HCT116 (cell line): ENCODE results near the gene YAP1. TPM values are rescaled to one million over a fixed set of nuclear protein-coding genes. Genes with fewer than 3 reads are reported as not detected.

Experiments used
- ATAC-seq: fragments of 200-7000 bp; cut with Tn5 transposase; 2 replicates; pipeline ENCODE4 v1.9.1; 2020; ENCODE audit warnings: mild to moderate bottlenecking, moderate library complexity
- BruUV-seq: library from RNA; stranded (reverse); fragments of 400-500 nt; replicated peaks from 2 replicates; lab custom pipeline; 2021; lab: Mats Ljungman, UMichigan
- CTCF ChIA-PET: fragments of 300-600 bp; sonication (Branson Sonifier 250); formaldehyde crosslinking; loops from one replicate; lab custom pipeline; 2021; ENCODE audit warnings: antibody characterized with exemption; lab: Charles Lee
- POLR2A ChIA-PET: fragments of 300-600, 350-600 bp; sonication (Branson Sonifier 250); formaldehyde crosslinking; loops from one replicate; lab custom pipeline; 2021; ENCODE audit warnings: antibody characterized with exemption; lab: Charles Lee
- RAD21 ChIA-PET, 2 experiments: fragments of 300-600 bp; sonication (Branson Sonifier 250); formaldehyde crosslinking; loops; one replicate each; lab custom pipeline; 2023; ENCODE audit warnings: low total read pairs in 2 of 2; ENCODE audit not compliant: uncharacterized antibody in 2 of 2, unreplicated experiment in 2 of 2, low non-redundant PET in 1 of 2; lab: Charles Lee
- DNase-seq: peaks from one replicate; pipeline ENCODE4 v3.0.0-alpha.2; 2010; ENCODE audit warnings: low read depth, low spot score
- H2AFZ ChIP-seq: fragments of 200-600 bp; shearing (Covaris generic), sonication (generic); 2 replicates; pipeline ENCODE4 v1.6.1; 2017; ENCODE audit warnings: low read depth, mixed run types, mixed read lengths, antibody characterized with exemption, low read length; ENCODE audit not compliant: poor library complexity, severe bottlenecking
- H3K27ac ChIP-seq: 2 replicates; pipeline ENCODE4 v1.5.1; 2012; ENCODE audit warnings: low read depth, low read length
- H3K27me3 ChIP-seq: fragments of 200-600 bp; sonication (generic); 2 replicates; pipeline ENCODE4 v1.6.1; 2016; ENCODE audit warnings: mixed run types, low read length, mixed read lengths; ENCODE audit not compliant: insufficient read depth
- H3K36me3 ChIP-seq, 2 experiments: fragments of 200-500 bp in 1 of 2; fragments of 200-600 bp in 1 of 2; sonication (Bioruptor generic) in 1 of 2; sonication (generic) in 1 of 2; 2 replicates each; pipeline versions ENCODE4 v1.5.1 to v1.6.1; 2014 to 2016; ENCODE audit warnings: low read length in 2 of 2, inconsistent platforms in 1 of 2, mixed read lengths in 1 of 2, mixed run types in 1 of 2; ENCODE audit not compliant: insufficient read depth in 2 of 2, control insufficient read depth in 1 of 2
- H3K4me1 ChIP-seq, 2 experiments: fragments of 200-600 bp in 1 of 2; sonication (generic) in 1 of 2; 2 replicates each; pipeline versions ENCODE4 v1.5.1 to v1.6.1; 2012 to 2017; ENCODE audit warnings: low read length in 2 of 2, inconsistent platforms in 1 of 2, mild to moderate bottlenecking in 1 of 2, mixed read lengths in 1 of 2, mixed run types in 1 of 2, moderate library complexity in 1 of 2; ENCODE audit not compliant: insufficient read depth in 2 of 2, control insufficient read depth in 1 of 2
- H3K4me2 ChIP-seq: fragments of 200-600 bp; sonication (generic); 2 replicates; pipeline ENCODE4 v1.6.1; 2017; ENCODE audit warnings: mixed run types, low read length, mixed read lengths
- H3K4me3 ChIP-seq, 2 experiments: fragments of 200-600 bp in 1 of 2; sonication (generic) in 1 of 2; replicated peaks in 1 of 2; 2 replicates each; pipeline ENCODE4 v1.5.1; 2011 to 2016; ENCODE audit warnings: low read length in 2 of 2, control low read depth in 1 of 2, low read depth in 1 of 2, mild to moderate bottlenecking in 1 of 2, mixed read lengths in 1 of 2, mixed run types in 1 of 2
- H3K79me2 ChIP-seq: fragments of 200-600 bp; sonication (generic); 2 replicates; pipeline ENCODE4 v1.6.1; 2017; ENCODE audit warnings: mild to moderate bottlenecking, mixed run types, low read length, moderate library complexity, mixed read lengths; ENCODE audit not compliant: insufficient read depth
- H3K9ac ChIP-seq: fragments of 200-600 bp; sonication (generic); 2 replicates; pipeline ENCODE4 v1.6.1; 2016; ENCODE audit warnings: low read length, mixed read lengths
- H3K9me2 ChIP-seq: fragments of 200-600 bp; sonication (generic), shearing (Covaris generic); 2 replicates; pipeline ENCODE4 v1.6.1; 2017; ENCODE audit warnings: mixed run types, mild to moderate bottlenecking, moderate library complexity; ENCODE audit not compliant: insufficient read depth
- H3K9me3 ChIP-seq, 2 experiments: fragments of 200-500 bp in 1 of 2; fragments of 200-600 bp in 1 of 2; sonication (Bioruptor generic) in 1 of 2; sonication (generic) in 1 of 2; 2 replicates each; pipeline ENCODE4 v1.6.1; 2014 to 2017; ENCODE audit warnings: low read length in 2 of 2, mixed read lengths in 2 of 2, inconsistent platforms in 1 of 2, low read depth in 1 of 2, mild to moderate bottlenecking in 1 of 2, mixed run types in 1 of 2, moderate library complexity in 1 of 2; ENCODE audit not compliant: control insufficient read depth in 1 of 2, insufficient read depth in 1 of 2
- H4K20me1 ChIP-seq: fragments of 200-600 bp; sonication (generic), shearing (Covaris generic); 2 replicates; pipeline ENCODE4 v1.6.1; 2017; ENCODE audit warnings: mixed run types, mild to moderate bottlenecking, moderate library complexity; ENCODE audit not compliant: insufficient read depth
- ATF3 ChIP-seq: IDR thresholded peaks from 2 replicates; pipeline ENCODE4 v1.6.1; 2012
- CBX3 ChIP-seq: IDR thresholded peaks from 2 replicates; pipeline ENCODE4 v1.6.1; 2012; ENCODE audit warnings: low read depth
- CEBPB ChIP-seq: IDR thresholded peaks from 2 replicates; pipeline ENCODE4 v1.6.1; 2012; ENCODE audit warnings: low read depth
- CTCF ChIP-seq, 3 experiments: fragments of 200-600 bp in 1 of 3; sonication (generic) in 1 of 3; IDR thresholded peaks in 2 of 3; conservative IDR thresholded peaks in 1 of 3; 2 replicates each; pipeline ENCODE4 v1.5.1; 2012 to 2017; ENCODE audit warnings: low read depth in 2 of 3, low read length in 2 of 3, antibody characterized with exemption in 1 of 3, borderline replicate concordance in 1 of 3, control low read depth in 1 of 3, mild to moderate bottlenecking in 1 of 3, mixed read lengths in 1 of 3, mixed run types in 1 of 3, moderate library complexity in 1 of 3; ENCODE audit not compliant: insufficient read depth in 1 of 3
- EGR1 ChIP-seq: IDR thresholded peaks from 2 replicates; pipeline ENCODE4 v1.6.1; 2012; ENCODE audit warnings: low read depth
- ELF1 ChIP-seq: IDR thresholded peaks from 2 replicates; pipeline ENCODE4 v1.6.1; 2012; ENCODE audit warnings: low read depth, borderline replicate concordance
- EZH2 ChIP-seq: fragments of 200-600 bp; sonication (generic); IDR thresholded peaks from 2 replicates; pipeline ENCODE4 v1.6.1; 2017; ENCODE audit warnings: antibody characterized with exemption, mixed run types
- EZH2phosphoT487 ChIP-seq: fragments of 200-600 bp; IDR thresholded peaks from 2 replicates; pipeline ENCODE4 v1.6.1; 2018; ENCODE audit warnings: antibody characterized with exemption, borderline replicate concordance
- JUND ChIP-seq: IDR thresholded peaks from 2 replicates; pipeline ENCODE4 v1.6.1; 2012
- POLR2A ChIP-seq: IDR thresholded peaks from 2 replicates; pipeline ENCODE4 v1.7.0; 2011; ENCODE audit warnings: borderline replicate concordance; ENCODE audit not compliant: insufficient read depth, insufficient read length; ENCODE audit errors: extremely low read depth
- POLR2AphosphoS5 ChIP-seq: IDR thresholded peaks from 2 replicates; pipeline ENCODE4 v1.6.1; 2011; ENCODE audit warnings: mild to moderate bottlenecking, low read depth, low read length, moderate library complexity
- RAD21 ChIP-seq: IDR thresholded peaks from 2 replicates; pipeline ENCODE4 v1.6.1; 2012; ENCODE audit warnings: low read depth, mild to moderate bottlenecking
- REST ChIP-seq: IDR thresholded peaks from 2 replicates; pipeline ENCODE4 v1.6.1; 2012; ENCODE audit warnings: low read depth
- SIN3A ChIP-seq: IDR thresholded peaks from 2 replicates; pipeline ENCODE4 v1.6.1; 2012; ENCODE audit warnings: low read depth
- TCF7L2 ChIP-seq: IDR thresholded peaks from 2 replicates; pipeline ENCODE4 v1.7.0; 2011; ENCODE audit warnings: borderline replicate concordance, inconsistent platforms; ENCODE audit not compliant: insufficient read depth, insufficient read length; ENCODE audit errors: extremely low read depth
- YY1 ChIP-seq: IDR thresholded peaks from 2 replicates; pipeline ENCODE4 v1.6.1; 2011; ENCODE audit warnings: low read length, low read depth, moderate library complexity, mild to moderate bottlenecking; ENCODE audit not compliant: insufficient replicate concordance; ENCODE audit errors: extremely low read depth
- ZBTB33 ChIP-seq: IDR thresholded peaks from 2 replicates; pipeline ENCODE4 v1.6.1; 2011; ENCODE audit warnings: mild to moderate bottlenecking, low read length, moderate library complexity; ENCODE audit not compliant: insufficient replicate concordance; ENCODE audit errors: extremely low read depth
- ZNF274 ChIP-seq: fragments of 200-500 bp; sonication (Bioruptor generic); IDR thresholded peaks from 2 replicates; pipeline ENCODE4 v1.6.1; 2014; ENCODE audit warnings: mild to moderate bottlenecking, low read depth, low read length, inconsistent platforms
- intact Hi-C: fragments of 100-400 bp; cut with micrococcal nuclease; formaldehyde crosslinking; loops from 2 replicates; pipeline ENCODE4 v1.10.0; 2022
- total RNA-seq: library from RNA; stranded (reverse); gene quantifications from one replicate; pipeline ENCODE4 v1.2.1, GENCODE V29; 2021; ENCODE audit not compliant: unreplicated experiment
- TF ChIP-seq, protein P1 (sequence below): IDR thresholded peaks from 2 replicates; pipeline ENCODE4 v1.6.1; 2012

The YAP1 gene
- total RNA-seq, 1 experiment from 2014 or later = 88.6 TPM

DNA sequence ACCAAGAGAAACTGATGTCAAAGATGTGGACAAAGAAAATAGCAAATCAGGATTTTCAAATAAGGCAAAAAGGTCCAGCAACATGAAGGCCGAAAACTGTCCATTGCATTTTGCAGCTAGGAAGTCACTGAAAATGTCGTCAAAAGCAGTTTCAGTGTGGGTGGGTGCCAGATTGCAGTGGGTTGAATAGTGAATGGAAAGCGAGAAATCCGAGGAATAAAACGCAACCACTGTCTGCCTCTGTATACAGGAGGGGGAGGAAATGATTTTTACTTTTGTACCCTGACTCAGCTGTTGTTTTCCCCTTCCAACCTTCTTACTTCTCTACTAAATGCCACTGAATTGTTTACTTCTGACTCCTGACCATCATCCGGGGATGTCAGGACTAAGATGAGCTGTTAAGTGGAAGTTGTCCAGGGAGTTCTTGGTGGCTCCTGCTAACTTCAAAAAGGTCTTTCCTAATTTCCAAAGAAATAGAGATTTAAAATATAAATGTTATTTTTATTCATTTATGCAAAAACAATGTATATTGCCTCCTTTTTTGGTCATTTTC lies 142.2 kb downstream of the YAP1 start:
- no peak overlapping the region for H3K9ac ChIP-seq
- no peaks in the 10 kb centered on the region for H3K9me2 ChIP-seq
- no peak overlapping the region for H2AFZ ChIP-seq
- no peaks in the 10 kb centered on the region for H3K27me3 ChIP-seq
- no peaks in the 10 kb centered on the region for H4K20me1 ChIP-seq
- intact Hi-C loops = no loop called here
- CTCF ChIA-PET = no interaction called here
- no peak for TF ChIP-seq ELF1
- TF ChIP-seq, protein P1, sequence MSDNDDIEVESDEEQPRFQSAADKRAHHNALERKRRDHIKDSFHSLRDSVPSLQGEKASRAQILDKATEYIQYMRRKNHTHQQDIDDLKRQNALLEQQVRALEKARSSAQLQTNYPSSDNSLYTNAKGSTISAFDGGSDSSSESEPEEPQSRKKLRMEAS = no peak
- no peak for TF ChIP-seq JUND
- no peak for TF ChIP-seq ZNF274
- no peak for TF ChIP-seq EZH2
- TF ChIP-seq EZH2phosphoT487 = no peak
- TF ChIP-seq POLR2AphosphoS5 = no peak
- no peak for TF ChIP-seq TCF7L2
- TF ChIP-seq ATF3 = no peak
- TF ChIP-seq YY1 = no peak
- no peak for TF ChIP-seq POLR2A
- no peak for TF ChIP-seq CTCF (IDR thresholded peaks at IDR 0.05 in 2 of 3, conservative IDR thresholded peaks at IDR 0.05 in 1 of 3; ENCODE audit: borderline replicate concordance in 1 of 3, insufficient read depth in 1 of 3, low read depth in 2 of 3, low read length in 2 of 3)
- TF ChIP-seq REST = no peak
- no peak for TF ChIP-seq EGR1
- TF ChIP-seq RAD21 = no peak
- no peak for TF ChIP-seq CEBPB
- TF ChIP-seq ZBTB33 = no peak
- TF ChIP-seq SIN3A = no peak
- no peak for TF ChIP-seq CBX3
- no peak overlapping the region for H3K27ac ChIP-seq
- DNase-seq (no peak), ATAC-seq (no peak)
- no peaks in the 10 kb centered on the region for H3K79me2 ChIP-seq
- H3K36me3 ChIP-seq = no peaks in the 10 kb centered on the region
- RAD21 ChIA-PET = no interaction called here
- no peak overlapping the region for H3K4me2 ChIP-seq
- H3K4me3 ChIP-seq = no peak overlapping the region
- POLR2A ChIA-PET = no interaction called here
- no TSS peak for BruUV-seq
- H3K4me1 ChIP-seq = peaks cover 22 to 37% of the 10 kb centered on the region in 2 experiments
- H3K9me3 ChIP-seq = no peaks in the 10 kb centered on the region
